GM21737 (cell line): ENCODE measurements around the gene ALAS1.
"Not testable (repeated sequence)": the region's sequence is repeated elsewhere in the genome, so short reads cannot be mapped to it uniquely, and the experiment has no call there.

Experiments
- ATAC-seq: cut with Tn5 transposase; IDR thresholded peaks from one replicate; pipeline ENCODE4 v1.9.1; 2021; ENCODE audit warnings: mild to moderate bottlenecking, moderate library complexity; ENCODE audit not compliant: unreplicated experiment

The ALAS1 gene

GRCh38 chr3:52197842-52198625, at the start of gene ALAS1:
Gene ALAS1, plus strand, starts transcription at chr3:52198160. Its CDS starts 1,082 bp downstream, at chr3:52199242.
- ATAC-seq: peak; percentile 80

- no peak for ATAC-seq
These were observed 48.9 kb upstream of the ALAS1 start for GRCh38 chr3:52149021-52149420.

GRCh38 chr3:52149726-52150125, 48.2 kb upstream of the ALAS1 start:
- no peak for ATAC-seq

GRCh38 chr3:52150357-52150756, 47.6 kb upstream of the ALAS1 start:
- no peak for ATAC-seq

- no peak for ATAC-seq
These were observed 47.1 kb upstream of the ALAS1 start for GRCh38 chr3:52150860-52151259.

- not testable (repeated sequence) for ATAC-seq
These were observed 46.0 kb upstream of the ALAS1 start for GRCh38 chr3:52151991-52152390.

- ATAC-seq: peak; percentile 9
These were observed 44.4 kb upstream of the ALAS1 start for GRCh38 chr3:52153389-52154096.

- ATAC-seq: peak; percentile 80
These were observed 43.5 kb upstream of the ALAS1 start, which contains the start of gene POC1A for GRCh38 chr3:52154135-52155094. Gene POC1A, minus strand, starts transcription at chr3:52154423. Its CDS starts 51 bp downstream, at chr3:52154372.

GRCh38 chr3:52155912-52156311, 42.0 kb upstream of the ALAS1 start:
- no peak for ATAC-seq

- ATAC-seq: no peak
These were observed 38.5 kb upstream of the ALAS1 start for GRCh38 chr3:52159503-52159902.

GRCh38 chr3:52162250-52162872, 35.6 kb upstream of the ALAS1 start:
- ATAC-seq: no peak

GRCh38 chr3:52167240-52167639, 30.7 kb upstream of the ALAS1 start:
- ATAC-seq: no peak

GRCh38 chr3:52170217-52170616, 27.7 kb upstream of the ALAS1 start:
- not testable (repeated sequence) for ATAC-seq

GRCh38 chr3:52171514-52172261, 26.3 kb upstream of the ALAS1 start:
- ATAC-seq: no peak

GRCh38 chr3:52172262-52172757, 25.6 kb upstream of the ALAS1 start:
- no peak for ATAC-seq

GRCh38 chr3:52173101-52173500, 24.9 kb upstream of the ALAS1 start:
- no peak for ATAC-seq

GRCh38 chr3:52174896-52175295, 23.1 kb upstream of the ALAS1 start:
- no peak for ATAC-seq

GRCh38 chr3:52175416-52176179, 22.4 kb upstream of the ALAS1 start:
- ATAC-seq: no peak
